Measurements from ENCODE around the gene ZNF280B. TPM values are rescaled to one million over a fixed set of nuclear protein-coding genes. Genes with fewer than 3 reads are reported as not detected.
"Not testable (repeated sequence)": the region's sequence is repeated elsewhere in the genome, so short reads cannot be mapped to it uniquely, and the experiment has no call there.

ZNF280B gene
- total RNA-seq, 1 donor from 2014 or later: 2.5 TPM

DNA sequence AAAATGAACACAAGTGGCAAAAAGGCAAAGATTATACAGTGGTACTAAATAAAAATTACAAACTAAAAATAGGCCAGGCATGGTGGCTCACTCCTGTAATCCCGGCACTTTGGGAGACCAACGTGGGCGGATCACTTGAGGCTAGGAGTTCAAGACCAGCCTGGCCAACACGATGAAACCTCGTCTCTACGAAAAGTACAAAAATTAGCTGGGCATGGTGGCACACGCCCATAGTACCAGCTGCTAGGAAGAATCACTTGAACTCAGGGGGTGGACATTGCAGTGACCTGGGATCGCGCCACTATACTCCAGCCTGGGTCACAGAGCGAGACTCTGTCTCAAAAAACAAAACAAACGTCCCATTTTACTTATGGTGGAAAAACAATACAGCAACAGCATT, 24.5 kb downstream of the ZNF280B start:
- Mint-ChIP-seq H3K27me3 (ENCODE audit: insufficient read depth) (peaks cover 1% of the 10 kb centered on the region), H3K36me3 (ENCODE audit: low read depth) (no peaks in the 10 kb centered on the region), H3K9me3 (no peaks in the 10 kb centered on the region), H3K4me3 (no peak overlapping the region), H3K4me1 (ENCODE audit: low read depth) (no peaks in the 10 kb centered on the region), H3K27ac (no peak overlapping the region)
- no peak for DNase-seq (ENCODE audit: low spot score)
- intact Hi-C loops (cut with micrococcal nuclease): no loop called here

DNA sequence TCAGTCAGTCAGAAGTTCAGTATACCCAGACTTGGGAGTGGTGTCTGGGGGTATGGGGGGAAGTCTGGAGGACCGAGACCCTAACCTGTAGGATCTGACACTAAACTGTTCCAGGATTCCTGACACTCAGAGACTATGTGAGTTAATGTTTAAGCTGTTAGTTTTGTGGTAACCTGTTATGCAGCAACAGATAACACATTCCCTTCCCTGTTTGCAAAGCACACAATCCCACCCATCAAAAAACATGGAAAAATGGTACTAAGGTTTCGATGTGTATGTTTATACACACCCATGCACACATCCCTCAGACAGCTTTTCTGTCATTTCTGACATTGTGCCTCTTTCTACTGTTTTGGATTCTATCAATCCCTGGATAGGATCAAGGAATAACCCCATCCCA, 27.6 kb downstream of the ZNF280B start:
- Mint-ChIP-seq H3K4me3 (no peak overlapping the region), H3K9me3 (no peaks in the 10 kb centered on the region), H3K36me3 (ENCODE audit: low read depth) (no peaks in the 10 kb centered on the region), H3K27ac (no peak overlapping the region), H3K4me1 (ENCODE audit: low read depth) (no peaks in the 10 kb centered on the region), H3K27me3 (ENCODE audit: insufficient read depth) (peaks cover 1% of the 10 kb centered on the region)
- intact Hi-C loops (cut with micrococcal nuclease): no loop called here
- no peak for DNase-seq (ENCODE audit: low spot score)

DNA sequence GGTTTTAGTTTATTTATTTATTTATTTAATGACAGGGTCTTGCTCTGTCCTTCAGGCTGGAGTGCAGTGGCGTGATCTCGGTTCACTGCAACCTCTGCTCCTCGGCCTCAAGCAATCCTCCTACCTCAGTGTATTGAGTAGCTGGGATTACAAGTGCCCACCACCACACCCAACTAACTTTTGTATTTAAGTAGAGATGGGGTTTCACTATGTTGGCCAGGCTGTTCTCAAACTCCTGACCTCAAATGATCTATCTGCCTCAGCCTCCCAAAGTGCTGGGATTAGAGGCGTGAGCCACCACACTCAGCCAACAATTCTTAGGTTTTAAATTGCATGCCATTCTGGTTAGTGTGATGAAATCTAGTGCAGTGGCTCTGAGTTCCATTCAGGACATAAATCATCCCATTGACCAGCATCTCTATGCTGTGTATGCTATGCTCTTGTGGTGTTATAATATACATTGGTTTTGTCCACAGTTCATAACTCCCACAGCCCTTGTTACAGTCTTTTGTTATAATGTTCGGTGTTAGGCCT, 28.5 kb downstream of the ZNF280B start:
- Mint-ChIP-seq H3K27ac (no peak overlapping the region), H3K27me3 (ENCODE audit: insufficient read depth) (peaks cover 1% of the 10 kb centered on the region), H3K36me3 (ENCODE audit: low read depth) (no peaks in the 10 kb centered on the region), H3K4me1 (ENCODE audit: low read depth) (no peaks in the 10 kb centered on the region), H3K4me3 (no peak overlapping the region), H3K9me3 (no peaks in the 10 kb centered on the region)
- intact Hi-C loops (cut with micrococcal nuclease): no loop called here
- DNase-seq (ENCODE audit: low spot score): no peak

DNA sequence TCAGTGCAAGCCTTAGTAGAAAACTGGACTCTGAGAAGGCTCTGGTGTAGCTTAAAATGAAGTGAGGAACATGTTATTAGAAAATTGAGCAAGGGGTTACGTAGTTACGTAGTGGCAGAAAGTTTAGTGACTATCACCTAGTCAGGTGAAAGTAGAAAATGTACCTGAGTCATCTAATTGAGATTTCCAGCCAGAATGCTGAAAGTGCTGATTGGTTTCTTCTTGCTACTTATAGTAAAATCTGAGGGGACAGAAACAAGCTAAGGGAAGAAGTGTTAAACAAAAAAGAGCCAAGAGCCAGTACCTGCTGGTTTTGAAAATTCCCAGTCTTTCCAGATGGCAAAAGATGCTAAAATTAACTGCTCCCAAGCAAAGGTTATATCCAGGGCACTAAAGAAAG, 29.4 kb downstream of the ZNF280B start:
- DNase-seq (ENCODE audit: low spot score): no peak
- intact Hi-C loops (cut with micrococcal nuclease): no loop called here
- Mint-ChIP-seq H3K4me1 (ENCODE audit: low read depth) (no peaks in the 10 kb centered on the region), H3K27ac (no peak overlapping the region), H3K36me3 (ENCODE audit: low read depth) (no peaks in the 10 kb centered on the region), H3K9me3 (no peaks in the 10 kb centered on the region), H3K27me3 (ENCODE audit: insufficient read depth) (peaks cover 1% of the 10 kb centered on the region), H3K4me3 (no peak overlapping the region)

DNA sequence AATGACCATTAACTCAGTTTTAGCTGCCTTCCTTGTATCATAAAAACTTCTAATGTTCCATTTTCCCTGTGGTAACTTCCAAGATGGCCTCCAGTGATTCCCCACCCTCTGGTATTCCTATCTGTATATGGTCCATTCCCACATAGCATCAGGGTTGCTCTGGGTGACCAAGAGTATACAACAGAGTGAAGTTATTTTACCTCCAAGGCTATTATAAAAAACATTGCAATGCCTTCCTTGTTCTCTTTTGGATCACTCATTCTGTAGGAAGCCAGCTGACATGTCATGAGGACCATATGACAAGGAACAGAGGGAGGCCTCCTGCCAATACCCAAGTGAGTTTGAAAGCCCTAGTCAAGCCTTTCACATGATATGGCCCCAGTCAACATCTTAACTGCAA, 30.1 kb downstream of the ZNF280B start:
- H3K4me3 Mint-ChIP-seq: no peak overlapping the region

DNA sequence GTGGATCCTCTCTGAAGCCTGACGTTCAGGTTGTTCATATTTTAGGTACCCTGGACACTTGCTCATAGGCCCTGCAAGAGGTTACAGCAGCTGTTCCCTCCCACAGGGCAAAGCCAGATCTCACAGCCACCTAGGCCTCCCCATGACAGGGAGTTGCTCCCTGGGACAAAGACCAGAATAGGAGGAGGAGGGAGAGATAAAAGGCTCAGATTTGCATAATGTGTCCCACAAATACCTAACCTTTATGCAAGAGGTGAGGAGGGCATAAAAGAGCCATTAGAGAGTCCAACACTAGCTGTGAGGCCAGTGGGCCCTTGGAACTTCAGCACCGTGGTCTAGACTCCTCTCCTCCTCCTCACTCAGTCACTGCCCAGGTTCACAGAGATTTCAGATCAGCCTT, 33.8 kb downstream of the ZNF280B start:
- no peak overlapping the region for H3K4me3 Mint-ChIP-seq
- H3K4me1 Mint-ChIP-seq (ENCODE audit: low read depth): no peaks in the 10 kb centered on the region
- no peak for DNase-seq (ENCODE audit: low spot score)
- H3K27me3 Mint-ChIP-seq (ENCODE audit: insufficient read depth): no peaks in the 10 kb centered on the region
- H3K9me3 Mint-ChIP-seq: peaks cover 2% of the 10 kb centered on the region
- intact Hi-C loops (cut with micrococcal nuclease): no loop called here
- H3K36me3 Mint-ChIP-seq (ENCODE audit: low read depth): no peaks in the 10 kb centered on the region
- H3K27ac Mint-ChIP-seq: no peak overlapping the region

More for the DNA sequence above, 30.1 kb downstream of the ZNF280B start:
- Mint-ChIP-seq H3K9me3 (no peaks in the 10 kb centered on the region), H3K4me1 (ENCODE audit: low read depth) (no peaks in the 10 kb centered on the region), H3K27me3 (ENCODE audit: insufficient read depth) (peaks cover 1% of the 10 kb centered on the region), H3K27ac (no peak overlapping the region), H3K36me3 (ENCODE audit: low read depth) (no peaks in the 10 kb centered on the region)
- intact Hi-C loops (cut with micrococcal nuclease): no loop called here
- DNase-seq (ENCODE audit: low spot score): no peak

DNA sequence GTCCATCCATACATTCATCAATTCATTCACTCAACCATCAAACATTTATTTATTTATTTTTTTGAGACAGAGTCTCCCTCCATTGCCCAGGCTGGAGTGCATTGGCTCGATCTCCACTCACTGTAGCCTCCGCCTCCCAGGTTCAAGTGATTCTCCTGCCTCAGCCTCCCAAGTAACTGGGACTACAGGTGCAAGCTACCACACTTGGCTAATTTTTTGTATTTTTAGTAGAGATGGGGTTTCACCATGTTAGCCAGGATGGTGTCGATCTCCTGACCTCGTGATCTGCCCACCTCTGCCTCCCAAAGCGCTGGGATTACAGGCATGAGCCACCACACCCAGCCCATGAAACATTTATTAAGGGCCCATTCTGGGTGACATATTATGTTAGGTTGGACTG, 37.4 kb downstream of the ZNF280B start:
- H3K27ac Mint-ChIP-seq; H3K36me3 Mint-ChIP-seq (ENCODE audit: low read depth); H3K4me3 Mint-ChIP-seq: not testable (repeated sequence)

DNA sequence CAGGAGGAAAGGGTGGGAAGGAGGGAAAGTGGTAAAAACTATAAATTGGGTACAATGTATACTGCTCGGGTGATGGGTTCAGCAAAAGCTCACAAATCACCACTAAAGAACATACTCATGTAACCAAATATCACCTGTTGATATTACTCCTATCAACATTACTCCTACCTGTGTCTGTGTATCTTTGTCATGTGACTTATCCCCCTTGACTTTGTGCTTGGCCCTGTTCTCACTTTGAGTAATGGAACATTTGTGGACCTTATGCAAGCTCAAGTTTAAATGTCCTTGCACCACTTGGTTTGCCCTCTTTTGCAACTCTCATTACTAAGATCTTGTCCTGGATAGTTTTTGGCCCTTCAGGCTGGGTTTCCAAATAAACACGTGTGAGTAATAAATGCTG, 39.0 kb downstream of the ZNF280B start:
- Mint-ChIP-seq H3K4me3 (no peak overlapping the region), H3K27ac (no peak overlapping the region), H3K9me3 (peaks cover 14% of the 10 kb centered on the region), H3K4me1 (ENCODE audit: low read depth) (no peaks in the 10 kb centered on the region), H3K27me3 (ENCODE audit: insufficient read depth) (peaks cover 8% of the 10 kb centered on the region), H3K36me3 (ENCODE audit: low read depth) (no peaks in the 10 kb centered on the region)
- DNase-seq (ENCODE audit: low spot score): no peak
- intact Hi-C loops (cut with micrococcal nuclease): no loop called here

More for the DNA sequence above, 37.4 kb downstream of the ZNF280B start:
- H3K27me3 Mint-ChIP-seq (ENCODE audit: insufficient read depth); intact Hi-C loops (cut with micrococcal nuclease); H3K4me1 Mint-ChIP-seq (ENCODE audit: low read depth); DNase-seq (ENCODE audit: low spot score): not testable (repeated sequence)
- H3K9me3 Mint-ChIP-seq: peaks cover 14% of the 10 kb centered on the region

DNA sequence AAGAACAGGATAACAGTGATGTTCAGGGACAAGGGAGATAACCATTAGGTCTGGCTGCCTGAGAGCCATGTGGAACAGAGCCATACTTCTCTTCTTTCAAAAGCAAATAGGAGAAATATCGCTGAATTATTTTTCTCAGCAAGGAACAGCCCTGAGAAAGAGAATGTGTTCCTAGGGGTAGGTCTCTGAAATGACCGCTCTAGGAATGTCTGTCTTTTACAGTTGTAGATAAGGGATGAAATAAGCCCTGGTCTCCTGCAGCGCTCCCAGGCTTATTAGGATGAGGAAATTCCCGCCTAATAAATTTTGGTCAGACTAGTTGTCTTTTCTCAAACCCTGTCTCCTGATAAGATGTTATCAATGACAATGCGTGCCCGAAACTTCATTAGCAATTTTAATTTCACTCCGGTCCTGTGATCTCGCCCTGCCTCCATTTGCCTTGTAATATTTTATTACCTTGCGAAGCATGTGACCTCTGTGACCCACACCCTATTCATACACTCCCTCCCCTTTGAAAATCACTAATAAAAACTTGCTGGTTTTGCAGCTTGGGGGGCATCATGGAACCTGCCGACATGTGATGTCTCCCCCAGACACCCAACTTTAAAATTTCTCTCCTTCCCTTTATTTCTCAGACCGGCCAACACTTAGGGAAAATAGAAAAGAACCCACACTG, 39.6 kb downstream of the ZNF280B start:
- H3K4me1 Mint-ChIP-seq (ENCODE audit: low read depth); intact Hi-C loops (cut with micrococcal nuclease): not testable (repeated sequence)

DNA sequence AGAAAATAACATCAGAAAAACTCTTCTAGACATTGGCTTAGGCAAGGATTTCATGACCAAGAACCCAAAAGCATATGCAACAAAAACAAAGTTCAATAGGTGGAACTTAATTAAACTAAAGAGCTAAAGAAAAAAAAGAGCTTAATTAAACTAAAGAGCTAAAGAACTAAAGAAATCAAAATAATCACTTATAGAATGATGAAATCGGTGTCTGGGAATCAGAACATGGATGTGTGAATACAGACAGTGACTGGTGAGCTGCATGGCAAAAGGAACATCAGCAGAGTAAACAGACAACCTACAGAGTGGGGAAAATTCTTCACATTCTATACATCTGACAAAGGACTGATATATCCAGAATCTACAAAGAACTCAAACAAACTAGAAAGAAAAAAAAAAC, 41.4 kb downstream of the ZNF280B start:
- H3K27me3 Mint-ChIP-seq (ENCODE audit: insufficient read depth): peaks cover 16% of the 10 kb centered on the region
- no peaks in the 10 kb centered on the region for H3K4me1 Mint-ChIP-seq (ENCODE audit: low read depth)
- H3K9me3 Mint-ChIP-seq: peaks cover 14% of the 10 kb centered on the region
- no peak overlapping the region for H3K27ac Mint-ChIP-seq
- H3K36me3 Mint-ChIP-seq (ENCODE audit: low read depth): no peaks in the 10 kb centered on the region
- no peak overlapping the region for H3K4me3 Mint-ChIP-seq
- DNase-seq (ENCODE audit: low spot score): no peak
- intact Hi-C loops (cut with micrococcal nuclease): no loop called here

More for the DNA sequence above, 39.6 kb downstream of the ZNF280B start:
- DNase-seq (ENCODE audit: low spot score); H3K27me3 Mint-ChIP-seq (ENCODE audit: insufficient read depth); H3K4me3 Mint-ChIP-seq; H3K36me3 Mint-ChIP-seq (ENCODE audit: low read depth); H3K27ac Mint-ChIP-seq: not testable (repeated sequence)
- H3K9me3 Mint-ChIP-seq: peaks cover 14% of the 10 kb centered on the region

DNA sequence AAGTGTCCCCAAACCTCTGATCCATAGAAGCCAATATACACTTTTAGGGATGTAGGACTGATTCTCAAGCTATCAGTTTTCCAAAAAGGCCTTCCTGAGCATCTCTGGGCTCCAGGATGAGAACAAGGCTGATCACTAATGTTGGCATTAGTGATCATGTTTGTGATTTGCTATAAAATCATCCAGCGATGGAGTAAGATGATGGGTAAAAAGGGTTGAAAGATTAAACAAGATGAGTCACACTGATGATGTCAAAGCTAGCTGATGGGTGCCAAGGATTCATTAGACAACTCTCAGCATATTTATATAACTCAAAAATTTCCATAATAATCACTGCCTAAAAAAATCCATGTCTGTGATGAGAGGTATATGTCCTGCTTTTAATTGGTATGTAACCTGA, 42.8 kb downstream of the ZNF280B start:
- Mint-ChIP-seq H3K9me3 (peaks cover 17% of the 10 kb centered on the region), H3K4me1 (ENCODE audit: low read depth) (no peaks in the 10 kb centered on the region), H3K27me3 (ENCODE audit: insufficient read depth) (peaks cover 16% of the 10 kb centered on the region), H3K4me3 (no peak overlapping the region), H3K36me3 (ENCODE audit: low read depth) (no peaks in the 10 kb centered on the region), H3K27ac (no peak overlapping the region)
- intact Hi-C loops (cut with micrococcal nuclease): loop anchor here (2.0 kb wide), 3 partner anchors 121 to 491 kb away; no protein-coding TSS in a partner anchor
- DNase-seq (ENCODE audit: low spot score): no peak

DNA sequence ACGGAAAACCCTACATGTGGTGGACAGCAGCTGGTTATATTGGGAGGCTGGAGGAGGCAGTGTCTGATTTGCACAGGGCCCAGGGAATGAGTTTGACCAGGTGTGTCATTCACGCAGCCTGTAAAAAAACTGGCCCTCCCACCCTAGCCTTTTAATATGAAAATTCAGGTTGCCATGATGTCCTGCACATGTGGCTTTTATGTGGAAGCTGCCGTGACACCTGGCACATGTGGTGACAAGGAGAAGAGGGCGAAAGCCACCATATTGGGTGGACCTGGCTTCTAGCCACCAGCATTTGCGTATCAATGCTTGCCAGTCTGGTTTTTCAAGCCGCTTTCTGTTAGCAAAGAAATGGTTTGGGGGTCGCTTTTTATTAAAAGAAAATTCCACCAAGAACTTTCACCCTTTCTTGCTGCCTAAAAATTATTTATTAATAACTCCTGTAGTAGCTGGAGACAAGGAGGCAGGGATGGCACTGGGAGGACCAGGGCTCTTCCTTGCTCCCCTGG, 43.4 kb downstream of the ZNF280B start:
- Mint-ChIP-seq H3K9me3 (peaks cover 20% of the 10 kb centered on the region), H3K4me3 (no peak overlapping the region), H3K27me3 (ENCODE audit: insufficient read depth) (peaks cover 16% of the 10 kb centered on the region), H3K36me3 (ENCODE audit: low read depth) (no peaks in the 10 kb centered on the region), H3K4me1 (ENCODE audit: low read depth) (no peaks in the 10 kb centered on the region), H3K27ac (no peak overlapping the region)
- no peak for DNase-seq (ENCODE audit: low spot score)
- intact Hi-C loops (cut with micrococcal nuclease): loop anchor here (2.0 kb wide), 3 partner anchors 122 to 492 kb away; no protein-coding TSS in a partner anchor

DNA sequence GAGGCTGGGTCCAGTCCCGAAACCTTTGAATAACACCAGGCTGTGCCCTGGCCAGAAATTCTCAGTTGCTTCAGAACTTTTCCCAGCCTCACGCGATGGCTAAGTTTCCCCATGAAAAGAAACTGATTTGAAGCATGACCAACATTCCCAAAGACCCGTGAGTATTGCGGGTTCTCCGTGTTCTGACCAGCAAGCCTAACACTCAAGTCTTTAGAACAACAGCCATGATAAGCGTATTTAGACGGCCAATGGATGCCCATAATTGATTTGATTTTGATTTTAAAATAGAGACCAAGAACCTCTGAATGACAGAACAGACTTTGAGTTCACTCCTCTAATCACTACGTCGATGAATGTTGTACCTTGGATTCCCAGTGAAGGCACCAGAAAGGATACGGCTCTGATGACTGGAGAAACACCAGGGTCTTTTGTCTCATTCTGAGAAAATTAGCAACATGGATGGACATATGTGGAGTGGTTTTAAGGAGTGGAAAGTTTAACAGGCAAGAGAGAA, 43.9 kb downstream of the ZNF280B start:
- peaks cover 18% of the 10 kb centered on the region for H3K27me3 Mint-ChIP-seq (ENCODE audit: insufficient read depth)
- no peaks in the 10 kb centered on the region for H3K4me1 Mint-ChIP-seq (ENCODE audit: low read depth)
- H3K36me3 Mint-ChIP-seq (ENCODE audit: low read depth): no peaks in the 10 kb centered on the region
- H3K27ac Mint-ChIP-seq: no peak overlapping the region
- peaks cover 21% of the 10 kb centered on the region for H3K9me3 Mint-ChIP-seq
- DNase-seq (ENCODE audit: low spot score): no peak
- intact Hi-C loops (cut with micrococcal nuclease): loop anchor here (2.0 kb wide), 3 partner anchors 122 to 492 kb away; no protein-coding TSS in a partner anchor
- H3K4me3 Mint-ChIP-seq: no peak overlapping the region

Measured in activated T-helper 1 cell treated with anti-CD3 and anti-CD28 coated beads, Interleukin-12 subunit alpha, Interleukin-12 subunit beta, Interleukin-2, Interleukin-4 antibody, amounts not matched to agents 30 ng/mL and 10 ng/mL and 1 ng/mL, durations not matched to agents 14 hours and 24 hours and 36 hours (primary cell).